Measurements from ENCODE around the gene CACHD1. TPM values are rescaled to one million over a fixed set of nuclear protein-coding genes. Genes with fewer than 3 reads are reported as not detected.

The CACHD1 gene
- total and polyA plus RNA-seq, 2 donors from 2014 or later = 3.9 to 8.2 TPM

- H3K4me3 ChIP-seq (ENCODE audit: low read length in 3 of 3) = no peak overlapping the region
- no peak for DNase-seq
- no peaks in the 10 kb centered on the region for H3K36me3 ChIP-seq (ENCODE audit: control insufficient read depth in 2 of 3, insufficient read depth in 3 of 3, low read length in 3 of 3)
- no peaks in the 10 kb centered on the region for H3K9me3 ChIP-seq (ENCODE audit: control insufficient read depth in 2 of 3, insufficient read depth in 1 of 3, low read length in 3 of 3)
- no peak for TF ChIP-seq CTCF (IDR thresholded peaks at IDR 0.05; ENCODE audit: borderline replicate concordance, extremely low read depth, insufficient read depth)
- H3K27ac ChIP-seq (ENCODE audit: low read depth in 2 of 2, low read length in 2 of 2) = no peak overlapping the region
- H3K27me3 ChIP-seq (ENCODE audit: control insufficient read depth, insufficient read depth, low read length) = no peaks in the 10 kb centered on the region
- no peak overlapping the region for H3K9ac ChIP-seq (ENCODE audit: low read length in 3 of 3)
- H3K4me1 ChIP-seq (ENCODE audit: control insufficient read depth in 2 of 3, insufficient read depth in 2 of 3, low read depth in 1 of 3, low read length in 3 of 3) = no peaks in the 10 kb centered on the region
- intact Hi-C loops (cut with DNase I) = no loop called here
- FAIRE-seq = no peak
Measured at GRCh38 chr1:64581135-64581842, 111.4 kb downstream of the CACHD1 start.

GRCh38 chr1:64581843-64582185 is 111.9 kb downstream of the CACHD1 start:
- no peak for FAIRE-seq
- DNase-seq = no peak
- no peak overlapping the region for H3K9ac ChIP-seq (ENCODE audit: low read length in 3 of 3)
- no peaks in the 10 kb centered on the region for H3K9me3 ChIP-seq (ENCODE audit: control insufficient read depth in 2 of 3, insufficient read depth in 1 of 3, low read length in 3 of 3)
- H3K27ac ChIP-seq (ENCODE audit: low read depth in 2 of 2, low read length in 2 of 2) = no peak overlapping the region
- no peaks in the 10 kb centered on the region for H3K4me1 ChIP-seq (ENCODE audit: control insufficient read depth in 2 of 3, insufficient read depth in 2 of 3, low read depth in 1 of 3, low read length in 3 of 3)
- H3K4me3 ChIP-seq (ENCODE audit: low read length in 3 of 3) = no peak overlapping the region
- no peak for TF ChIP-seq CTCF (IDR thresholded peaks at IDR 0.05; ENCODE audit: borderline replicate concordance, extremely low read depth, insufficient read depth)
- intact Hi-C loops (cut with DNase I) = no loop called here
- no peaks in the 10 kb centered on the region for H3K36me3 ChIP-seq (ENCODE audit: control insufficient read depth in 2 of 3, insufficient read depth in 3 of 3, low read length in 3 of 3)
- no peaks in the 10 kb centered on the region for H3K27me3 ChIP-seq (ENCODE audit: control insufficient read depth, insufficient read depth, low read length)

- FAIRE-seq = no peak
- H3K27me3 ChIP-seq (ENCODE audit: control insufficient read depth, insufficient read depth, low read length) = no peaks in the 10 kb centered on the region
- no peaks in the 10 kb centered on the region for H3K36me3 ChIP-seq (ENCODE audit: control insufficient read depth in 2 of 3, insufficient read depth in 3 of 3, low read length in 3 of 3)
- no peaks in the 10 kb centered on the region for H3K9me3 ChIP-seq (ENCODE audit: control insufficient read depth in 2 of 3, insufficient read depth in 1 of 3, low read length in 3 of 3)
- no peak for DNase-seq
- no peak for TF ChIP-seq CTCF (IDR thresholded peaks at IDR 0.05; ENCODE audit: borderline replicate concordance, extremely low read depth, insufficient read depth)
- no peak overlapping the region for H3K9ac ChIP-seq (ENCODE audit: low read length in 3 of 3)
- no peak overlapping the region for H3K4me3 ChIP-seq (ENCODE audit: low read length in 3 of 3)
- H3K27ac ChIP-seq (ENCODE audit: low read depth in 2 of 2, low read length in 2 of 2) = no peak overlapping the region
- no peaks in the 10 kb centered on the region for H3K4me1 ChIP-seq (ENCODE audit: control insufficient read depth in 2 of 3, insufficient read depth in 2 of 3, low read depth in 1 of 3, low read length in 3 of 3)
- intact Hi-C loops (cut with DNase I) = no loop called here
Measured at GRCh38 chr1:64584479-64584878, 114.5 kb downstream of the CACHD1 start.

GRCh38 chr1:64588876-64589275 is 118.9 kb downstream of the CACHD1 start:
- Histone ChIP-seq H3K27me3 (ENCODE audit: control insufficient read depth, insufficient read depth, low read length) (no peaks in the 10 kb centered on the region), H3K4me1 (ENCODE audit: control insufficient read depth in 2 of 3, insufficient read depth in 2 of 3, low read depth in 1 of 3, low read length in 3 of 3) (no peaks in the 10 kb centered on the region), H3K27ac (ENCODE audit: low read depth in 2 of 2, low read length in 2 of 2) (no peak overlapping the region), H3K36me3 (ENCODE audit: control insufficient read depth in 2 of 3, insufficient read depth in 3 of 3, low read length in 3 of 3) (no peaks in the 10 kb centered on the region), H3K4me3 (ENCODE audit: low read length in 3 of 3) (no peak overlapping the region), H3K9ac (ENCODE audit: low read length in 3 of 3) (no peak overlapping the region), H3K9me3 (ENCODE audit: control insufficient read depth in 2 of 3, insufficient read depth in 1 of 3, low read length in 3 of 3) (no peaks in the 10 kb centered on the region)
- intact Hi-C loops (cut with DNase I) = no loop called here
- DNase-seq (no peak), FAIRE-seq (no peak)
- TF ChIP-seq CTCF (IDR thresholded peaks at IDR 0.05; ENCODE audit: borderline replicate concordance, extremely low read depth, insufficient read depth) = no peak
